T-helper 1 cell (primary cell): ENCODE measurements around the gene CAMTA1.

Source experiments
- DNase-seq, 5 donors: peaks; one replicate each; pipeline ENCODE4 v3.0.0-alpha.2; 2012 to 2020

Gene CAMTA1

GRCh38 chr1:7749126-7749525, 963.9 kb downstream of the CAMTA1 start:
- no peak for DNase-seq

GRCh38 chr1:7751174-7751573, 965.9 kb downstream of the CAMTA1 start:
- DNase-seq = no peak

- peak in 4 of 5 donors; percentile 19 to 45 (median 25) for DNase-seq
Measured at GRCh38 chr1:7752512-7753417, 967.5 kb downstream of the CAMTA1 start.

GRCh38 chr1:7753641-7754040, 968.4 kb downstream of the CAMTA1 start:
- DNase-seq = no peak

GRCh38 chr1:7754234-7754633, 969.0 kb downstream of the CAMTA1 start:
- DNase-seq = no peak

- DNase-seq = no peak
Measured at GRCh38 chr1:7755448-7755847, 970.2 kb downstream of the CAMTA1 start.

- DNase-seq = no peak
Measured at GRCh38 chr1:7760245-7760644, 975.0 kb downstream of the CAMTA1 start.

GRCh38 chr1:7761103-7761502, 975.8 kb downstream of the CAMTA1 start:
- DNase-seq = no peak

- DNase-seq = no peak
Measured at GRCh38 chr1:7767176-7767575, 981.9 kb downstream of the CAMTA1 start.

GRCh38 chr1:7768583-7768982, 983.3 kb downstream of the CAMTA1 start:
- no peak for DNase-seq

GRCh38 chr1:7769673-7770412, 984.6 kb downstream of the CAMTA1 start:
- no peak for DNase-seq

- DNase-seq = no peak
Measured at GRCh38 chr1:7770669-7770996, 985.4 kb downstream of the CAMTA1 start.

GRCh38 chr1:7770997-7771822, 986.0 kb downstream of the CAMTA1 start, which contains the start of gene VAMP3:
Gene VAMP3 (plus strand): TSS chr1:7771296. CDS start chr1:7771384, 88 bp downstream.
- peak; percentile 75 to 84 (median 81) for DNase-seq

GRCh38 chr1:7771823-7772299, 986.6 kb downstream of the CAMTA1 start:
- no peak for DNase-seq

- no peak for DNase-seq
Measured at GRCh38 chr1:7777591-7777990, 992.3 kb downstream of the CAMTA1 start.

- DNase-seq = no peak
Measured at GRCh38 chr1:7778133-7778628, 992.9 kb downstream of the CAMTA1 start.

- no peak for DNase-seq
Measured at GRCh38 chr1:7780976-7781375, 995.7 kb downstream of the CAMTA1 start.

- no peak for DNase-seq
Measured at GRCh38 chr1:7781501-7781900, 996.2 kb downstream of the CAMTA1 start.

- peak in 1 of 5 donors; percentile 8 for DNase-seq
Measured at GRCh38 chr1:7781923-7782495, 996.8 kb downstream of the CAMTA1 start.

GRCh38 chr1:7783178-7783711, 998.0 kb downstream of the CAMTA1 start:
- peak in 1 of 5 donors; percentile 9 for DNase-seq

- peak; percentile 84 to 91 (median 86) for DNase-seq
Measured at GRCh38 chr1:7783826-7784491, 998.7 kb downstream of the CAMTA1 start, which contains the start of gene PER3. Gene PER3 (plus strand): TSS chr1:7784291. CDS start chr1:7784878, 587 bp downstream.
